Left ventricle myocardium superior (tissue), 1 donor: ENCODE measurements around the gene B4GALT7. TPM values are rescaled to one million over a fixed set of nuclear protein-coding genes. Genes with fewer than 3 reads are reported as not detected.
A peak's percentile ranks its signal among the peaks of the same experiment; 100 is the strongest.

Source experiments
- ATAC-seq: fragments of 200-7000 bp; cut with Tn5 transposase; one replicate; pipeline ENCODE4 v1.9.1; 2020; ENCODE audit warnings: mild to moderate bottlenecking, moderate library complexity
- DNase-seq: peaks from one replicate; pipeline ENCODE4 v3.0.0-alpha.2; 2020
- intact Hi-C: fragments of 100-400 bp; cut with micrococcal nuclease; formaldehyde crosslinking; loops from one replicate; pipeline ENCODE4 v1.11.0; 2022
- total RNA-seq: library from RNA; stranded (reverse); fragmentation: NEBNext Ultra II Directional; extraction: Animal tissue kit (Norgen Biotek cat#: 25700); gene quantifications from one replicate; pipeline ENCODE4 v1.2.1, GENCODE V29; 2021
- donor health status: DM: no; HTN: yes; CAD: no; lungs with severe emphysema.

The B4GALT7 gene
- total RNA-seq, 1 donor from 2014 or later = 15.4 TPM

- ATAC-seq = peak; percentile 99
- intact Hi-C loops = no loop called here
- peak; percentile 92 for DNase-seq
Observed at GRCh38 chr5:177592010-177592834, 7.7 kb upstream of the B4GALT7 start, which contains the start of gene TMED9. TSS of gene TMED9 (plus strand) at chr5:177592203. CDS start at chr5:177592215, 12 bp downstream.

- DNase-seq (no peak), ATAC-seq (no peak)
- intact Hi-C loops = no loop called here
Observed at GRCh38 chr5:177592905-177593304, 7.0 kb upstream of the B4GALT7 start.

GRCh38 chr5:177593511-177593910 is 6.4 kb upstream of the B4GALT7 start:
- no peak for DNase-seq
- intact Hi-C loops = no loop called here
- ATAC-seq = no peak

GRCh38 chr5:177594071-177594470 is 5.9 kb upstream of the B4GALT7 start:
- DNase-seq = no peak
- ATAC-seq = no peak
- intact Hi-C loops = no loop called here

GRCh38 chr5:177595026-177595585 is 4.8 kb upstream of the B4GALT7 start:
- no peak for DNase-seq
- intact Hi-C loops = no loop called here
- no peak for ATAC-seq

GRCh38 chr5:177595991-177596774 is 3.7 kb upstream of the B4GALT7 start:
- ATAC-seq (no peak), DNase-seq (no peak)
- intact Hi-C loops = no loop called here

- intact Hi-C loops = no loop called here
- ATAC-seq (no peak), DNase-seq (no peak)
Observed at GRCh38 chr5:177596775-177597238, 3.1 kb upstream of the B4GALT7 start.

GRCh38 chr5:177598477-177598876 is 1.5 kb upstream of the B4GALT7 start:
- no peak for ATAC-seq
- DNase-seq = no peak
- intact Hi-C loops = no loop called here

- intact Hi-C loops = no loop called here
- no peak for DNase-seq
- no peak for ATAC-seq
Observed at GRCh38 chr5:177600508-177601018, 631 bp downstream of the B4GALT7 start.

GRCh38 chr5:177601126-177601525 is 1.2 kb downstream of the B4GALT7 start:
- DNase-seq (no peak), ATAC-seq (no peak)
- intact Hi-C loops = no loop called here

- intact Hi-C loops = no loop called here
- DNase-seq (no peak), ATAC-seq (no peak)
Observed at GRCh38 chr5:177601577-177602457, 1.9 kb downstream of the B4GALT7 start.

GRCh38 chr5:177602458-177602830 is 2.5 kb downstream of the B4GALT7 start:
- intact Hi-C loops = no loop called here
- DNase-seq = no peak
- ATAC-seq = no peak

GRCh38 chr5:177603631-177604030 is 3.7 kb downstream of the B4GALT7 start:
- ATAC-seq (no peak), DNase-seq (no peak)
- intact Hi-C loops = no loop called here

- no peak for ATAC-seq
- no peak for DNase-seq
- intact Hi-C loops = no loop called here
Observed at GRCh38 chr5:177604116-177604521, 4.2 kb downstream of the B4GALT7 start.

- ATAC-seq (no peak), DNase-seq (no peak)
- intact Hi-C loops = no loop called here
Observed at GRCh38 chr5:177604656-177605055, 4.7 kb downstream of the B4GALT7 start.

- intact Hi-C loops = no loop called here
- DNase-seq (no peak), ATAC-seq (no peak)
Observed at GRCh38 chr5:177605078-177605477, 5.1 kb downstream of the B4GALT7 start.

- ATAC-seq (no peak), DNase-seq (no peak)
- intact Hi-C loops = no loop called here
Observed at GRCh38 chr5:177605667-177606066, 5.7 kb downstream of the B4GALT7 start.

- ATAC-seq (no peak), DNase-seq (no peak)
- intact Hi-C loops = no loop called here
Observed at GRCh38 chr5:177606071-177607051, 6.4 kb downstream of the B4GALT7 start.
